Gastroesophageal sphincter (tissue), 4 donors: ENCODE measurements around the gene CCDC197. TPM values are rescaled to one million over a fixed set of nuclear protein-coding genes. Genes with fewer than 3 reads are reported as not detected.
A peak's percentile ranks its signal among the peaks of the same experiment; 100 is the strongest.

ENCODE experiments used
- ATAC-seq: fragments of 150-250 bp; one replicate; pipeline ENCODE4 v1.9.1; 2016; ENCODE audit warnings: mild to moderate bottlenecking, moderate library complexity
- H3K27ac ChIP-seq, 4 donors: fragments of 200-600 bp; sonication (generic) in 3 of 4; 1 replicate in 3 of 4; 2 replicates in 1 of 4; pipeline ENCODE4 v1.5.1; 2016 to 2019
- H3K27me3 ChIP-seq: fragments of 200-600 bp; sonication (generic); one replicate; pipeline ENCODE4 v1.5.1; 2019
- H3K36me3 ChIP-seq, 2 donors: fragments of 200-600 bp; sonication (generic); one replicate each; pipeline ENCODE4 v1.5.1; 2019; ENCODE audit warnings: control low read depth in 1 of 2
- H3K4me1 ChIP-seq, 3 donors: fragments of 200-600 bp; sonication (generic); 1 replicate in 2 of 3; 2 replicates in 1 of 3; pipeline ENCODE4 v1.5.1; 2016 to 2019; ENCODE audit warnings: control low read depth in 2 of 3
- H3K4me3 ChIP-seq, 2 donors: fragments of 200-600 bp; sonication (generic); one replicate each; pipeline ENCODE4 v1.5.1; 2019; ENCODE audit warnings: mild to moderate bottlenecking in 1 of 2, moderate library complexity in 1 of 2
- H3K9me3 ChIP-seq, 3 donors: fragments of 200-600 bp; sonication (generic); one replicate each; pipeline ENCODE4 v1.5.1; 2017 to 2019; ENCODE audit warnings: control low read depth in 2 of 3
- EP300 ChIP-seq: sonication (generic); formaldehyde crosslinking; IDR thresholded peaks from one replicate; pipeline ENCODE4 v1.6.1; 2017; ENCODE audit warnings: antibody characterized with exemption, mild to moderate bottlenecking
- POLR2A ChIP-seq, 2 donors: fragments of 450-650 bp; IDR thresholded peaks; one replicate each; pipeline ENCODE4 v1.6.1; 2017; ENCODE audit warnings: antibody characterized with exemption in 2 of 2, mild to moderate bottlenecking in 2 of 2, moderate library complexity in 1 of 2
- POLR2AphosphoS5 ChIP-seq: sonication (generic); formaldehyde crosslinking; IDR thresholded peaks from one replicate; pipeline ENCODE4 v1.6.1; 2017; ENCODE audit warnings: antibody characterized with exemption
- WGBS, 2 donors: methylation state at CpG; one replicate each; pipeline ENCODE4 v1.1.5; 2018; ENCODE audit warnings: low coverage in 1 of 2; 5-methylcytosine and 5-hydroxymethylcytosine counted together
- total RNA-seq, 4 donors: library from RNA; depleted of rRNA; stranded (reverse); fragments of >200 nt; gene quantifications; one replicate each; pipeline ENCODE4 v1.1.0, GENCODE V29; 2016
- TF ChIP-seq, protein P1 (sequence below), 4 experiments: fragments of 200-600 bp in 2 of 4; fragments of 450-650 bp in 2 of 4; sonication (generic) in 1 of 4; IDR thresholded peaks; one replicate each; pipeline ENCODE4 v1.5.1; 2017 to 2019; ENCODE audit warnings: antibody characterized with exemption in 4 of 4, mild to moderate bottlenecking in 2 of 4, moderate library complexity in 2 of 4

CCDC197 gene
- total RNA-seq, 4 donors from 2014 or later = not detected

DNA sequence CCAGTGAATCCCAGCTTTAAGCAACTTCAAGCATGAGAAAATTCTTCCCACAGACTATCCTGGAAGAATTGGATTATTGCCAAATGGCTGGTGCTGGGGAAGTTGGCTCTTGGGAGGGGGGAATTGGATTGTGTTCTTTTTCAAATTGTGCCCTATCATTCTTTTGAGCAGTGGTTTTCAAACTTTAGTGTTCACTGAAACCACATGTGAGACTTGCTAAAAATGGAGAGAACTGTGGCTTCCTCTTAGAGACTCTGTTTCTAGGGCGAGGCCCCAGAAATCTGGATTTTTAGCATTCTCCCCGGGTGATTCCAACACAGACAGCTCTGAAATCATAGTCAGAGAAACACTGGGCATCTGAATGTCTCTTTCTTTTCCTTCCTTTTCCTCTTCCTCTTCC is 14.7 kb downstream of the CCDC197 start:
- no peaks in the 10 kb centered on the region for H3K27me3 ChIP-seq
- peaks cover 0 to 13% (median 0%) of the 10 kb centered on the region in 3 donors for H3K4me1 ChIP-seq
- 58 to 67% methylated on average over 2 of the region's 2 CpGs for WGBS, 2 donors
- no peak overlapping the region for H3K27ac ChIP-seq
- H3K36me3 ChIP-seq = no peaks in the 10 kb centered on the region
- TF ChIP-seq POLR2AphosphoS5 (no peak), POLR2A (IDR thresholded peaks at IDR 0.05) (no peak), EP300 (no peak)
- TF ChIP-seq, protein P1, sequence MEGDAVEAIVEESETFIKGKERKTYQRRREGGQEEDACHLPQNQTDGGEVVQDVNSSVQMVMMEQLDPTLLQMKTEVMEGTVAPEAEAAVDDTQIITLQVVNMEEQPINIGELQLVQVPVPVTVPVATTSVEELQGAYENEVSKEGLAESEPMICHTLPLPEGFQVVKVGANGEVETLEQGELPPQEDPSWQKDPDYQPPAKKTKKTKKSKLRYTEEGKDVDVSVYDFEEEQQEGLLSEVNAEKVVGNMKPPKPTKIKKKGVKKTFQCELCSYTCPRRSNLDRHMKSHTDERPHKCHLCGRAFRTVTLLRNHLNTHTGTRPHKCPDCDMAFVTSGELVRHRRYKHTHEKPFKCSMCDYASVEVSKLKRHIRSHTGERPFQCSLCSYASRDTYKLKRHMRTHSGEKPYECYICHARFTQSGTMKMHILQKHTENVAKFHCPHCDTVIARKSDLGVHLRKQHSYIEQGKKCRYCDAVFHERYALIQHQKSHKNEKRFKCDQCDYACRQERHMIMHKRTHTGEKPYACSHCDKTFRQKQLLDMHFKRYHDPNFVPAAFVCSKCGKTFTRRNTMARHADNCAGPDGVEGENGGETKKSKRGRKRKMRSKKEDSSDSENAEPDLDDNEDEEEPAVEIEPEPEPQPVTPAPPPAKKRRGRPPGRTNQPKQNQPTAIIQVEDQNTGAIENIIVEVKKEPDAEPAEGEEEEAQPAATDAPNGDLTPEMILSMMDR (IDR thresholded peaks at IDR 0.05) = no peak
- ATAC-seq = no peak
- H3K4me3 ChIP-seq = no peak overlapping the region
- H3K9me3 ChIP-seq = no peaks in the 10 kb centered on the region

DNA sequence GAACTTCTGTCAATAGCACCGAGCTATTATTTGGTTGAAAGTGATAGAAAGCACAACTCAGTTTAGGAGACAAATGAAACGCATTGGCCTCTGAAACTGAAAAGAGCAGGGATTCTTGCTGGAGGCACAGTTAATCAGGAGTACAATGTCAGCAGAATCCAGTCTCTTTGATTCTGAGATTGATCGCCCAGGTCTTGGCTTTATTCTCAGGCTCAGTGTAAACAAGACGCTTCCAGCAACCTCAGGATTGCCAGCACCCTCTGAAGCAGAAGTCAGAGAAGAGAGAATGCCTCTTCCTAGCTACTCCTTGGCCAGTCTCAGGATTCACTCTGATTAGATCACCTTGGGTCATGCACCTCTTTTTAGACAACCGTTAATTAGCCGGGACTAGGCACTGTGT is 17.3 kb downstream of the CCDC197 start:
- TF ChIP-seq POLR2AphosphoS5 (no peak), POLR2A (IDR thresholded peaks at IDR 0.05) (no peak), EP300 (no peak)
- TF ChIP-seq, protein P1 (IDR thresholded peaks at IDR 0.05) = no peak
- Histone ChIP-seq H3K9me3 (no peaks in the 10 kb centered on the region), H3K27ac (no peak overlapping the region), H3K27me3 (no peaks in the 10 kb centered on the region), H3K36me3 (no peaks in the 10 kb centered on the region), H3K4me3 (no peak overlapping the region), H3K4me1 (peaks cover 0 to 13% (median 0%) of the 10 kb centered on the region in 3 donors)
- ATAC-seq = no peak
- 66 to 70% methylated on average over 2 to 4 of the region's 6 CpGs for WGBS, 2 donors

DNA sequence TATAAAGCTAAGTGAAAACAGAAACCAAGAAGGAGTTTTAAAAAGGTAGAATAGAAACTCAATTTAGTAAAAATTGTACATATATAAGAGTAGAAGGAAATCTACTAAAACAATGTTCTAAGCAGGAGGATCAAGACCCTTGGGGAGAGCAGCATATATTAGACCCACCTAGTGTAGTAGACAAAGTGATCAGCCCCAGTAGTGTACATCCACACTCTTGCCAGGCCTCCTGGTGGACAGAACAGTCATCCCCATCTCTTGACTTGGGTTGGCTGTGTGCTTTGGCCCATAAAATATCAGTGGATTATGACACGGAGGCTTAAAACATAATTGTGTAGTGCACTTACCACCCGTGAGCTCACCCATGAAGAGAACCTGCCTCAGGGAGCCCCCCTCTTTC is 18.1 kb downstream of the CCDC197 start:
- no peak overlapping the region for H3K27ac ChIP-seq
- H3K9me3 ChIP-seq = no peaks in the 10 kb centered on the region
- no CpG with 5 or more reads among the region's 2 CpGs for WGBS, 2 donors
- H3K4me1 ChIP-seq = peaks cover 0 to 5% (median 0%) of the 10 kb centered on the region in 3 donors
- no peaks in the 10 kb centered on the region for H3K36me3 ChIP-seq
- no peak for TF ChIP-seq POLR2AphosphoS5
- TF ChIP-seq, protein P1 (IDR thresholded peaks at IDR 0.05) = no peak
- TF ChIP-seq POLR2A (IDR thresholded peaks at IDR 0.05) = no peak
- no peak for TF ChIP-seq EP300
- no peak for ATAC-seq
- H3K27me3 ChIP-seq = no peaks in the 10 kb centered on the region
- H3K4me3 ChIP-seq = no peak overlapping the region

DNA sequence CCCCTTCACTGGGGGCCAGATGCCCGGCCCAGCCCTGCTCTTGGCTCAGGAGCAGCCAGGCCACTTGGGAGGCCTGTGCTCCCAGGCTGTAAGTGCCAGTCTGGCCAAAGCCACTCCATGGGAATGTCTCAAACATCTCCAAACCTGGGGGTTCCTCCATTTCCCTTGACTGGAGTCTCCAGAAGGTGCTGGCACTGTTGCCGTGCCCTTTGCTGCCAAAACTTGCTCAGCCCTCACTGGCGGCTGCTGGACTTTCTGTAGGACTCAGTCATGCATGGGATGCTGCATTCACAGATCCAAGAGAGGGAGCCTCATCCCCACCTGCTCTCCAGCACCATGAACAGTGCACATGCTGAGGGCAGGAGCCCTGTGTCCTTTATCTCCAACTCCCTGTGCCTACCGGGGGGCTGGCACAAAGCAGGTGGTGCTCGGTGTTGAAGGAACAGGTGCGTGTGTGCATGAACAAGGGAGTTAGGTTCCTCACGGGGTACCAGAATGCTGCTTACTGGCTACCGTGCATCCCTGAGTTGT is 19.4 kb downstream of the CCDC197 start:
- Histone ChIP-seq H3K36me3 (no peaks in the 10 kb centered on the region), H3K27ac (no peak overlapping the region), H3K9me3 (no peaks in the 10 kb centered on the region), H3K4me1 (peaks cover 0 to 4% (median 0%) of the 10 kb centered on the region in 3 donors), H3K27me3 (no peaks in the 10 kb centered on the region), H3K4me3 (no peak overlapping the region)
- TF ChIP-seq POLR2A (IDR thresholded peaks at IDR 0.05) = no peak
- TF ChIP-seq EP300 = no peak
- TF ChIP-seq POLR2AphosphoS5 = no peak
- TF ChIP-seq, protein P1 (IDR thresholded peaks at IDR 0.05) = no peak
- peak; percentile 25 for ATAC-seq
- WGBS, 2 donors = 94% methylated on average over 5 of the region's 8 CpGs; no CpG with 5 or more reads in 1 of the 2 donors

DNA sequence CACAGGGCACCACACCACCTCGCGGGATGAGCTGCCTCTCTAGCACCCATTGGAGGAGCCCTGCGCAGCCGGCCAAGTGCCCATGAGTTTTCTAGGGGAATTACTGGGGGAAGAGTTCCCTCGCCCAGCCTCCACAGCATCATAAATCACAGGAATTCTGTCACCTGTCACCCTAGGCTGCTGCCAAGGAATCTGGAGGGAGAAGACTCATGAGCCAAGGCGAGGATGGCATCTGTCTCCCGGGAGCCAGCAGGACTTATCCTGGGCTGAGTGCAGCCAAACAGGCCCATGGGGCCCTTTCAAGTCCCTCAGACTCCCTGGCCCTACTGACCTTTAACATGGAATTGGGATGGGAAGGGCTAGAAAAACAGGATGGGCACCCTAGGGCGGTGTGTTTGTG is 21.2 kb downstream of the CCDC197 start:
- Histone ChIP-seq H3K27me3 (no peaks in the 10 kb centered on the region), H3K27ac (no peak overlapping the region), H3K4me3 (no peak overlapping the region), H3K36me3 (no peaks in the 10 kb centered on the region), H3K4me1 (no peaks in the 10 kb centered on the region), H3K9me3 (no peaks in the 10 kb centered on the region)
- WGBS, 2 donors = 56 to 68% methylated on average over 2 to 7 of the region's 8 CpGs
- TF ChIP-seq POLR2AphosphoS5 (no peak), EP300 (no peak), POLR2A (IDR thresholded peaks at IDR 0.05) (no peak)
- TF ChIP-seq, protein P1 (IDR thresholded peaks at IDR 0.05) = no peak
- no peak for ATAC-seq
